SU-DHL-6 (cell line): Measurements from ENCODE around the gene GPR65.

Source experiments
- CTCF ChIP-seq: fragments of 200-600 bp; sonication (generic); IDR thresholded peaks from one replicate; pipeline ENCODE4 v1.5.1; 2017; ENCODE audit warnings: antibody characterized with exemption, mild to moderate bottlenecking, low read length, moderate library complexity; ENCODE audit not compliant: insufficient read depth, poor library complexity, severe bottlenecking
- EZH2phosphoT487 ChIP-seq: fragments of 200-600 bp; sonication (generic), shearing (Covaris generic); conservative IDR thresholded peaks from 2 replicates; pipeline ENCODE4 v1.6.1; 2018; ENCODE audit warnings: mild to moderate bottlenecking, antibody characterized with exemption, low read length, moderate library complexity, mixed read lengths

DNA sequence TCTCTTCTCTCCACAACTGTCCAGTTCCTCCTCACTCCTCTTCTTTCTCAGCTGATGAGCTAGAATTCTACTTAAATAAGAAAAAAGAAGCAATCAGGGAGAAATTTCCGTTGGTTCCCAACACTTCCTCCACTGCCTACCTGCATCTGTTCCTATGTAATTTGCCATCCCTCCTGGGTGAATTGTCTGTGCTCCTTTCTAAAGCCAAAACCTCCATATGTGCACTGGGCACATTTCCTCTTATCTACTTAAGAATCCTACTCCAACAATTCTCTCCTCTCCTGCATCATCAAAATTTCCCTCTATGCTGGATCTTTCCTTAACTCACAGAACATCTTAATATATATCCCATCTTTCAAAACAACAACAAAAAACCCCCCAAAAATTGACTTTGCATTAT, 35.2 kb downstream of the GPR65 start:
- TF ChIP-seq CTCF: no peak
- TF ChIP-seq EZH2phosphoT487: no peak
